ENCODE results near the gene CD47.

GRCh38 chr3:108006881-108007331, 83.9 kb downstream of the CD47 start:
- TF ChIP-seq CTCF (IDR thresholded peaks at IDR 0.05; ENCODE audit: borderline replicate concordance, extremely low read depth, low read length, poor library complexity, severe bottlenecking) (no peak), EZH2 (IDR thresholded peaks at IDR 0.05; ENCODE audit: borderline replicate concordance, low read depth, low read length, severe bottlenecking) (no peak)

Data from DND-41 (cell line).